Right lung (tissue), 5 donors: Measurements from ENCODE around the gene BCKDHA. TPM values are rescaled to one million over a fixed set of nuclear protein-coding genes. Genes with fewer than 3 reads are reported as not detected.
A peak's percentile ranks its signal among the peaks of the same experiment; 100 is the strongest.
"Not testable (repeated sequence)": the region's sequence is repeated elsewhere in the genome, so short reads cannot be mapped to it uniquely, and the experiment has no call there.

Source experiments
- DNase-seq, 2 donors: peaks; one replicate each; pipeline ENCODE4 v3.0.0-alpha.2; 2013
- polyA plus RNA-seq, 5 donors: library from polyadenylated mRNA; unstranded; fragments of 120-200 nt; gene quantifications; one replicate each; pipeline versions ENCODE4 v1.2.1 to v1.2.3, GENCODE V29; 2013; ENCODE audit warnings: inconsistent platforms in 1 of 5, low replicate concordance in 1 of 5; ENCODE audit not compliant: insufficient read length in 5 of 5, insufficient read depth in 1 of 5

BCKDHA gene
- polyA plus RNA-seq, 5 donors = 15.7 to 38.4 (median 31.3) TPM

GRCh38 chr19:41363753-41364523 lies 33.7 kb upstream of the BCKDHA start, which contains the start of gene B9D2:
Gene B9D2, minus strand, starts transcription at chr19:41364149. Its CDS starts 630 bp downstream, at chr19:41363519.
- DNase-seq = peak; percentile 98 to 99

- DNase-seq = no peak
Measured at GRCh38 chr19:41364524-41365391, 32.9 kb upstream of the BCKDHA start.

GRCh38 chr19:41366089-41366488 lies 31.5 kb upstream of the BCKDHA start:
- no peak for DNase-seq

GRCh38 chr19:41367848-41368301 lies 29.7 kb upstream of the BCKDHA start:
- DNase-seq = no peak

GRCh38 chr19:41369769-41370168 lies 27.8 kb upstream of the BCKDHA start:
- DNase-seq = no peak

- DNase-seq = not testable (repeated sequence)
Measured at GRCh38 chr19:41371119-41371518, 26.5 kb upstream of the BCKDHA start.

GRCh38 chr19:41371541-41371940 lies 26.1 kb upstream of the BCKDHA start:
- DNase-seq = no peak

- no peak for DNase-seq
Measured at GRCh38 chr19:41372501-41372900, 25.1 kb upstream of the BCKDHA start.

- peak; percentile 91 to 92 for DNase-seq
Measured at GRCh38 chr19:41373993-41374392, 23.6 kb upstream of the BCKDHA start.

- DNase-seq = no peak
Measured at GRCh38 chr19:41376241-41376997, 21.2 kb upstream of the BCKDHA start, which contains the start of gene TMEM91. Gene TMEM91, plus strand, starts transcription at chr19:41376533. Its CDS starts 1,777 bp downstream, at chr19:41378310.

- DNase-seq = no peak
Measured at GRCh38 chr19:41376998-41377365, 20.6 kb upstream of the BCKDHA start.

- DNase-seq = no peak
Measured at GRCh38 chr19:41377977-41378709, 19.5 kb upstream of the BCKDHA start.

GRCh38 chr19:41381536-41381935 lies 16.1 kb upstream of the BCKDHA start:
- DNase-seq = not testable (repeated sequence)

- no peak for DNase-seq
Measured at GRCh38 chr19:41384351-41384750, 13.3 kb upstream of the BCKDHA start.

- no peak for DNase-seq
Measured at GRCh38 chr19:41386442-41386841, 11.2 kb upstream of the BCKDHA start.

GRCh38 chr19:41391618-41392017 lies 6.0 kb upstream of the BCKDHA start:
- no peak for DNase-seq

GRCh38 chr19:41392775-41393174 lies 4.8 kb upstream of the BCKDHA start:
- DNase-seq = no peak

GRCh38 chr19:41395355-41395754 lies 2.3 kb upstream of the BCKDHA start:
- no peak for DNase-seq

- no peak for DNase-seq
Measured at GRCh38 chr19:41398050-41398418, 416 bp downstream of the BCKDHA start.

GRCh38 chr19:41398598-41398997 lies 980 bp downstream of the BCKDHA start:
- no peak for DNase-seq

GRCh38 chr19:41399091-41399490 lies 1.5 kb downstream of the BCKDHA start:
- DNase-seq = no peak
